NCI-H460 (cell line): ENCODE data around the gene PTPRM. TPM values are rescaled to one million over a fixed set of nuclear protein-coding genes. Genes with fewer than 3 reads are reported as not detected.

ENCODE experiments used
- DNase-seq: peaks from one replicate; pipeline ENCODE4 v3.0.0-alpha.2; 2016; ENCODE audit warnings: low read depth; ENCODE audit errors: extremely low read depth
- total RNA-seq: library from RNA; depleted of rRNA; stranded (reverse); fragments of >200 nt; shearing (Covaris generic); gene quantifications from 2 replicates; pipeline ENCODE4 v1.2.3, GENCODE V29; 2014

The PTPRM gene
- total RNA-seq, 1 experiment from 2014 or later, result 129 TPM

DNA sequence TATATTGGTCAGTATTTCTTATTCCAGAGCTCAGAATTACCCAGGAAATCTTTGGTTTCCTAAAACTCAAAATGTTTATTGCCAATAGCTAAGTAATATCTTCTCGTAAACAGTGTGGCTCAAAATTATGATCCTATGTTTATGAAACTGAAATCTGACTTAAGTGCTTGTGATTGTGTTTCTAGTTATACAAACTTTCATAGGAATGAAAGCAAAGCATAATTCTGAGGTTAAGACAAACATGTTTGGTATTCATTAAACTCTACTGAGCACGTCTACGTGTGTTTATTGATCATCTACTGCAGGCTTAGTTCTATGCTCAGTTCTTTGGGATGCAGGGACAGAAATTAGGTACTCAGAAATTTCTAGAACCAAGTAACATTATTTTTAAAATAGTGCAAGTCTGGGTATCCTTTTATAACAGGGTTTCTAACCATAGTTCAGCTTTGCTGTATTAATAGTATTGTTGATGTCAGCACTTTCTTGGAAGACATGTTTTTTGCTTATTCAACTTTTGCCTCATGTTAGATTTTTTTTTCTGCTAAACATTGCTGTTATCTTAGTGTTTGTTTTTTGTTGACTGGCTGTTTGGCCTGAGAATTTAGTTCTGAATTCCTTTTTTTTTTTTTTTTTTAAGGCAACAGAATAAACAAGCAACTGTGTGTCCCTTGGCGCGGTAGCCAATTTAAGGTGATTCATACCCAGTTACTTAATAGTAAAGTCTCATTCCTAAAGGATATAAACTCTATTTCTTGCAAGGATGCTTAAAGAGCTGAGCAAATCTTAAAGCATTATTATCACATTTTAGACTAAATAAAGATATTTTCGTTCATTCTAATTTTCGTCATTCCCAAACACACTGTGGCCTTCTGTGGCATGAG is 31.3 kb downstream of the PTPRM start:
- no peak for DNase-seq

DNA sequence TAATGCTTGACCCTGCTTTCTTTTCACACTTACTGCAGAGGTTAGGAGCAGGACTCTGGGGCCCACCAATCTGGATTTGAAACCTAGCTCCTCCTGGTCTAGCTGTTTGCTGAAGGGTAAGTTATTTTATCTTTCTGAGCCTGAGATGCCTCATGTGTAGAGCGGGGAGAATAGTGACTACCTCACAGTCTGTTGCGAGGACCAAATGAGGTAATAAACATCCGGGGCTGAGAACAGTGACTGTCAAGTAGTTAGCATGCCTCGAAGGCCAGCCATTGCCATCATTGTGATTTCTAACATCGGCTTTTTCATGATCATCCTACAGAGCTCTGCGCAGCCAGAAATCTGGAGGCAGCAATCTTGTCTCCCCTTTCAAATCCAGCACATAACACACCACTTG is 32.9 kb downstream of the PTPRM start:
- DNase-seq, result no peak

- DNase-seq, result no peak
Observed at GRCh38 chr18:7600528-7601245, 33.6 kb downstream of the PTPRM start.

DNA sequence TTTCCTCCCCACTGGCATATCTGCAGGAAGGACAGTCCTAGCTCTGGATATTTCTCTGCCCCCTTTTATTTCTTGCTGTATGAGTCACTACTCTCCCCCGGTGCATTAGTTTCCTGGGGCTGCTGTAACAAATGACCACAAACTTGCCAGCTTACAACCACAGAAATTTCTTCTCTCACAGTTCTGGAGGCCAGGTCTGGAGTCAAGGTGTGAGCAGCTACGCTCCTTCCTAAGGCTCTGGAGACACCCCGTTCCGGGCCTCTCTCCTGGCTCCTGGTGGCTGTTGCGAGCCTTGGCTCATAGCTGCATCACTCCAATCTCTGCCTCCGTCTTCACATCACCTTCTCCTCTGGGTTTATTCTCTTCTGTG is 34.1 kb downstream of the PTPRM start:
- no peak for DNase-seq

- no peak for DNase-seq
Observed at GRCh38 chr18:7601936-7602335, 34.8 kb downstream of the PTPRM start.

DNA sequence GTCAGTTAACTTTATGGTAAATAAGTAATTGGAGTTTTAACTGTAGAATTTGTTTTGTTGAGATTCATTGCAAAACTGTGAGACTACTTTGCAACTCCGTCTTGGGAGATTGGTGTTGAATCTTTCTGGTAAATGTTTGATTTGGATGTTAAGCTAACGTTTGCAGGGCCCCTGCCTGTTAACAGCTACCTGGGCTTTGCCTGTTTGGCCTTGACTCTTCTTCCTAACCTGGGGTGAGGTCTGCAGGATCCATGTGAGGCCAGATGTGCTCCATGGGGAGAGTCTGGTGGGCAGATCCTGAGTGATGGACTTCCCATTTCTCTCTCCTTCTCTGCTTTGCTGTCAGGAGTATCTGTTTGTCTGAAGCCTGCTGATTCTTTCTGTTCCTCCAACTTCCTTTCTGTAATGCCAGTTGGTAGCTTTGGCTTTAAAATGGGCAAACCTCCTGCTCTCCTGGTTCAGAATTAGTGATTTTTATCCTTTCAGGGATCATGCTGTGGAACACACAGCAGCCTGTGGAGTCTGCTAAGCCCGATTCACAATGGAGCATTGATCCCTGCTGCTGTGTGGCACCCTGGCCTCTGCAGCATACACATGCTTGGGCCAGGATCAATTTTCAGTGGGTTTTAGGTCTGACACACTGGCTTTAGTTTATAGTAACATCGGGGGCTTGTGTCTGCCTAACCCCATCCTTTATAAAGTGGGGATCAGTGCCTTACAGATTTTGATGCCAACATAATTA is 36.3 kb downstream of the PTPRM start:
- no peak for DNase-seq

DNA sequence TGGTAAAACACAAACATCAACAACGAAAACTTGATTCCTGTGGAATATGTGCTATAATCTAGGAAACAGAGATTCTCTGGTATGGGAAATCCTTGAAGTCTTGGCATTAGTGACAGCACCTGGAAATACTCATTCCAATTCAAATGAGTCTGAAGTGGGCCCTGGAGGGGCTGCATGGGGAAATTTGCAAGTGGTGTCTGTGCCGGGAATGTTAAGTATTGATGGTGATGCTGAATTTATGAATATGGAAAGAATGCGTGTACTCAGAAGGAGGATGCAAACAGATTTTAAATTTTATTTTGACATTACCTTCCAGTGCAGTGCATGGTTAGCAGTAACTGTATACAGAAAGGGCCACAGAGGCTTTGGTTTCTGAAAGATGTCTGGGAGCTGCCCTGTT is 37.2 kb downstream of the PTPRM start:
- DNase-seq, result no peak

DNA sequence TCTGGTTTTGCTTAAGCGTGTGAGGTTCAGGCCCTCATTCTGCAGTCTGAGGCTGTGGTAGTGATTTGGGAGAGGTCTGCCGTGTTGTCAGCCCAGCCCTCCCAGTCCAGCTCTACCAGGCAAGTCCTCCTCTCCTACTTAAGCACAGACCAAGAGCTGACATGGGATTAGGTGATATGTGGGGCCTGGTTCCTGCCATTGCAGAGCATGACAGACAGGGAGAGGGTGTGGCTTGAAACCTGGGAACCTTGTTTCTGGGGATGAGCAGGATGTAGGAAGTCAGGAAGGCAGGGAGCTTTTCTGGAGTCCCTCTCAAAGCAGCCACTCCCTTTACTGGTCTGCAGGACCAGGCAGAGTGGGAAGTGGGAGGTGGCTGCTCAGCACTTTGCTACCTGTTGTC is 38.6 kb downstream of the PTPRM start:
- DNase-seq, result no peak

GRCh38 chr18:7607540-7608173 is 40.5 kb downstream of the PTPRM start:
- DNase-seq, result no peak

DNA sequence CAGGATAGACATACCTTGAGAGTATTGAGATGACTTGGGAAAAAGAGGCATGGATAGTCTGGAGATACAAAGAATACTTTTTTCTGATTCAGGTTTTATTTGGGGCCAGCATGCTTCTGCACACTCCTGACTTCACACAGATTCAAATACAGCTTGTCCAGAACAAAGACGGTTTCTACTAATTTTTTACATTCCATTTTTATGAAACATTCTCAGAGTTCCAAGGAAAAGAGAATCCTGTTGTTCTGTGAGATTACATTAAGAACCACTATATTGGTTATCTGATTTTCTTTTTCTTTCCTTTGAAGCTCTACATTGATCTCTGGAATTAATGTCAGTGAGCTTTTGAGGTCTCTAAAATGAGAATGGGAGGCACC is 41.0 kb downstream of the PTPRM start:
- DNase-seq, result no peak

GRCh38 chr18:7608781-7609201 is 41.7 kb downstream of the PTPRM start:
- DNase-seq, result no peak

- no peak for DNase-seq
Observed at GRCh38 chr18:7609617-7610016, 42.5 kb downstream of the PTPRM start.

DNA sequence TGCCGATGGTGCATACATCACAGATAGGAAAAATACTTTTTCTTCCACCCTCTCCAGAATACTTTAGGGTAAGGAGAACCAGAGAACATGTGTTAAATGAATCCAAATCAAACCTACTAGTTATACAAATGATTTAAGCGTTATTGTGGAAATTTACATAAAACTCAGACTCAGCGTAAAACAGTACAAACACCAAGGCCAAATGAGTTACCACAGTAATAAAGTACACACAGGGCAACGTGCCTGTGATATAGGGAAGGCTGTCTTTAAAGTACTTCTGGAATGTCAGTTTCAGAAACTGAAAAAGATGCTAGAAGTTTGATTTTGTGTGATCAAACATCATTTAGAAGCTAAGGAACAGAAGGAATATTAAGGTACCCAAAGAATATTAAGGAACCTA is 46.9 kb downstream of the PTPRM start:
- DNase-seq, result no peak

DNA sequence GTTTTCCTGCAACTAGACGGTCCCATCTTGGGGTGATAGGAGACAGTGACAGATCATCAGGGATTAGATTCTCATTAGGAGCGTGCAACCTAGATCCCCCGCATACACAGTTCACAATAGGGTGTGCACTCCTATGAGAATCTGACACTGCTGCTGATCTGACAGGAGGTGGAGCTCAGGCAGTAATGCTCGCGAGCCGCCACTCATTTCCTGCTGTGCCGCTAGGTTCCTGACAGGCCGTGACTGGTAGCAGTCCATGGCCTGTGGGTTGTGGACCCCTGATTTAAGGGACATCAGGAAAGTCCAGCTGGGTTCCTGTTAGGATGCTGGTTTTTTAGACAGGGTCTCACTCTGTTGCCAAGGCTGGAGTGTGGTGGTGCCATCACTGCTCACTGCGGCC is 48.7 kb downstream of the PTPRM start:
- DNase-seq, result no peak

GRCh38 chr18:7616661-7617060 is 49.5 kb downstream of the PTPRM start:
- DNase-seq, result no peak

- DNase-seq, result no peak
Observed at GRCh38 chr18:7617738-7618422, 50.8 kb downstream of the PTPRM start.

- DNase-seq, result no peak
Observed at GRCh38 chr18:7618891-7619442, 51.9 kb downstream of the PTPRM start.

- DNase-seq, result no peak
Observed at GRCh38 chr18:7619676-7620075, 52.6 kb downstream of the PTPRM start.

DNA sequence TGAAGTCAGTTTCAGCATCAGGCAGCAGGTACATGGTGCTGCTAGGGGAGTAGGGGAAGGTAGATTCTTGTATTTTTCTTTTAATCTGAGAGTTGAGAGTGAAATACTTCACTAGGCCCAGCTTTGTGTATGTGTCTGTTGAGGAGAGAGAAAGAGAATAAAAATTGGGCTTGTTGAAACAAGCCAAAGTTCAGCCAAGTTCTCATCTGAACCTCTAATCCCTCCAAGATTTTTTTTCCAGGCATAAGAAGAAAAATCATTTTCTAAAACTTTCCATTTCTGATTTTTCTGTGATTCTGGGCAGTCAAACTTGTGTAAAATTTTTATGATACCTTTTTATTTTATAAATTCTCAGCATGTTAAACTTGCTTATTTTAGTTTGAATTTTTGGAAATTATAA is 55.6 kb downstream of the PTPRM start:
- DNase-seq, result no peak

DNA sequence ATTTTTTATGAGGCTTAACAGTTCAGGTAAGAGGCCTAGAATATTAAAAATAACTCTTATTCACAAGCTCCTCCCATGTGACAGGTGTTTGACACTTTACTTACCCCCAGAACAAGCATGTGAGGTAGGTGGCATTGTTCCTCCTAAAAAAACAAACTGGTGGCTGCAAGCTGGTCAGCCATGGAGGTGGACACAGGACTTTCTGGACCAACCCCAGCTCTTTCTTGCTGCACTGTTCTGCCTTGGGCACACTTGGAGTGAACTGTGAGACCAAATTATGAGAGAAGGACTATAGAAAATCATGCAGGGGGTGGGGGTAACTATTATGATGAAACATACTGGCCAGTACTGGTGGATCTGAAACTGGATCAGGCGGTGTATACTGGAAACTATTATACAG is 56.6 kb downstream of the PTPRM start:
- DNase-seq, result no peak
